ENCODE results near the gene PARP15.
"Not testable (repeated sequence)": the region's sequence is repeated elsewhere in the genome, so short reads cannot be mapped to it uniquely, and the experiment has no call there.

PARP15 gene

GRCh38 chr3:122665881-122666280 is 88.4 kb downstream of the PARP15 start:
- DNase-seq (ENCODE audit: low spot score) = no peak

- DNase-seq (ENCODE audit: low spot score) = peak; percentile 51
These were observed 91.7 kb downstream of the PARP15 start for GRCh38 chr3:122668930-122669730.

- no peak for DNase-seq (ENCODE audit: low spot score)
These were observed 94.1 kb downstream of the PARP15 start for GRCh38 chr3:122671553-122671952.

- no peak for DNase-seq (ENCODE audit: low spot score)
These were observed 96.9 kb downstream of the PARP15 start for GRCh38 chr3:122674339-122674738.

GRCh38 chr3:122676759-122677158 is 99.3 kb downstream of the PARP15 start:
- DNase-seq (ENCODE audit: low spot score) = no peak

GRCh38 chr3:122677216-122677615 is 99.8 kb downstream of the PARP15 start:
- DNase-seq (ENCODE audit: low spot score) = no peak

GRCh38 chr3:122678506-122678905 is 101.1 kb downstream of the PARP15 start:
- no peak for DNase-seq (ENCODE audit: low spot score)

GRCh38 chr3:122679085-122679881 is 101.8 kb downstream of the PARP15 start:
- DNase-seq (ENCODE audit: low spot score) = peak; percentile 82

GRCh38 chr3:122679882-122680474 is 102.5 kb downstream of the PARP15 start:
- DNase-seq (ENCODE audit: low spot score) = peak; percentile 85

- peak; percentile 73 for DNase-seq (ENCODE audit: low spot score)
These were observed 103.2 kb downstream of the PARP15 start, which contains the start of gene PARP14 for GRCh38 chr3:122680475-122681283. PARP14 (plus strand) TSS chr3:122680839; CDS start chr3:122680884, 45 bp downstream.

- no peak for DNase-seq (ENCODE audit: low spot score)
These were observed 104.0 kb downstream of the PARP15 start for GRCh38 chr3:122681284-122681973.

GRCh38 chr3:122681974-122682409 is 104.5 kb downstream of the PARP15 start:
- DNase-seq (ENCODE audit: low spot score) = no peak

- not testable (repeated sequence) for DNase-seq (ENCODE audit: low spot score)
These were observed 105.4 kb downstream of the PARP15 start for GRCh38 chr3:122682778-122683411.

GRCh38 chr3:122687298-122687697 is 109.8 kb downstream of the PARP15 start:
- no peak for DNase-seq (ENCODE audit: low spot score)
